ENCODE data around the gene NDRG4.

GRCh38 chr16:58510776-58511628, 11.1 kb downstream of the NDRG4 start:
- TF ChIP-seq CTCF (conservative IDR thresholded peaks at IDR 0.05) (no peak), EZH2 (IDR thresholded peaks at IDR 0.05; ENCODE audit: low read depth) (no peak)
